Measurements from ENCODE around the gene PAQR5.
"Not testable (repeated sequence)": the region's sequence is repeated elsewhere in the genome, so short reads cannot be mapped to it uniquely, and the experiment has no call there.

Gene PAQR5

GRCh38 chr15:69358850-69359249, 60.1 kb downstream of the PAQR5 start:
- DNase-seq: no peak

- DNase-seq: no peak
Measured at GRCh38 chr15:69359722-69360121, 61.0 kb downstream of the PAQR5 start.

- no peak for DNase-seq
Measured at GRCh38 chr15:69360642-69361041, 61.9 kb downstream of the PAQR5 start.

GRCh38 chr15:69367236-69367635, 68.5 kb downstream of the PAQR5 start:
- no peak for DNase-seq

GRCh38 chr15:69369631-69370030, 70.9 kb downstream of the PAQR5 start:
- DNase-seq: no peak

- DNase-seq: no peak
Measured at GRCh38 chr15:69373406-69373805, 74.7 kb downstream of the PAQR5 start.

- no peak for DNase-seq
Measured at GRCh38 chr15:69375151-69375790, 76.6 kb downstream of the PAQR5 start.

- DNase-seq: no peak
Measured at GRCh38 chr15:69377216-69377970, 78.7 kb downstream of the PAQR5 start.

- DNase-seq: no peak
Measured at GRCh38 chr15:69380100-69380725, 81.5 kb downstream of the PAQR5 start.

GRCh38 chr15:69380726-69381105, 82.0 kb downstream of the PAQR5 start:
- DNase-seq: no peak

GRCh38 chr15:69382176-69382575, 83.5 kb downstream of the PAQR5 start:
- not testable (repeated sequence) for DNase-seq

GRCh38 chr15:69384066-69384465, 85.4 kb downstream of the PAQR5 start:
- DNase-seq: not testable (repeated sequence)

- no peak for DNase-seq
Measured at GRCh38 chr15:69384626-69385598, 86.2 kb downstream of the PAQR5 start.

- DNase-seq: no peak
Measured at GRCh38 chr15:69385831-69386230, 87.1 kb downstream of the PAQR5 start.

- no peak for DNase-seq
Measured at GRCh38 chr15:69386284-69386683, 87.6 kb downstream of the PAQR5 start.

- DNase-seq: no peak
Measured at GRCh38 chr15:69388260-69388705, 89.6 kb downstream of the PAQR5 start.

GRCh38 chr15:69389426-69389825, 90.7 kb downstream of the PAQR5 start:
- DNase-seq: no peak

- no peak for DNase-seq
Measured at GRCh38 chr15:69390575-69390974, 91.9 kb downstream of the PAQR5 start.

- DNase-seq: no peak
Measured at GRCh38 chr15:69391046-69391757, 92.5 kb downstream of the PAQR5 start.

- no peak for DNase-seq
Measured at GRCh38 chr15:69392352-69392751, 93.6 kb downstream of the PAQR5 start.

GRCh38 chr15:69393831-69394491, 95.2 kb downstream of the PAQR5 start:
- DNase-seq: no peak
